GM21619 (cell line): ENCODE measurements around the gene ABCB1.

Experiments
- ATAC-seq: cut with Tn5 transposase; IDR thresholded peaks from one replicate; pipeline ENCODE4 v1.9.1; 2021; ENCODE audit not compliant: unreplicated experiment

Gene ABCB1

DNA sequence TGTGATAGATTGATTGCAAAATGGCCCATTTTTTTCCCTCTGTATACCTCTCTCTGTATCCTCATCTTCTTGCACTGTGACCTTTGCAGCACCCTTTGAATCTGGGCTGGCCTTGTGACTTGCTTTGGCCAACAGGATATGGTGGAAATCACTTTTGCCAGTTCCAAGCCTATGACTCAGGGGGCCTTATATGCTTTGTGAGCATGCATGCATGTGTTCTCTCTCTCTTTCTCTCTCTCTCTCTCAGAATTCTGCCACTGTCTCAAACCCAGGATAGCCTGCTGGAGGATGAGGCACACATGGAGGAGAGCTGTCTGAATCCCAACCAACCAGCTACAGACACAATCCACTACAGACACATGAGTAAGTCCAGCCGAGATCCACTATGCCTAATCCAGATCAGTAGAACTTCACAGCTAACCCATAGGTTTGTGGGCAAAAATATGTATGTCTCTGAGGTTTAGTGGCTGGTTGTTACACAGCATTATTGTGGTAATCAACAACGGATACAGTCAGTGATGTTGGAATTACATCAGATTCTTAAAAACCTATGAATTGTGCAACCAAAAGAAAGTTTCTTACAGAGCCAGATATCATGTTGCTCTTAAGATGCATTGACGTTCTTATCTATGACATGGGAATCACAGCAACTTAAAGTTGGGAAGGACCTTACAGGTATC is 83.4 kb downstream of the ABCB1 start:
- ATAC-seq = no peak

DNA sequence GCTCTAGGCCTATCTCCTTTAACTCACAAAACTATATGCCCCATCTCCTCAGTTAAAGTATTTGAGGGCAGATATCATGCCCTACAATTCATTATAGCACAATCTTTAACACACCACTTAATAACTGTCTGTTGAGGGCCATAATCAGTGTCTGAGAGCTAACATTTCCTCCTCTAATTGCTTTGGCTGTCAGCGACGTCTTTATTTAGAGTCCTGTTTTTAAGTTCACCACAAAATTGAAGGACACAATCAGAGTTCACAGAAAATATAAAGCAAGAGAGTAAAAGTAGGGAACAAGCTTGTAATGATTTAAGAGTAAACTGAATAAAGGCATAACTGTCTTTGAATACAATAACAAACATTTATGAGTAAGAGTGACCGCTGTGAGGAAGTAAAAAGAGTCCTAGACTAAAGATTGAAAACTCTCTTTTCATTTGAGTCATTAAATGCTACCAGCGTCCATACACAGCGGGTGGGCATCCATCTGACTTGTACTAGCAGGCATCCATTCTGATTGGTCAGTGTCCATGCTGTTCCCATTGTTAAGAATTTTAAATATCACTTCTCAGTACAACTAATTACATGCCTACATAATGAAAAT is 86.8 kb downstream of the ABCB1 start:
- no peak for ATAC-seq

DNA sequence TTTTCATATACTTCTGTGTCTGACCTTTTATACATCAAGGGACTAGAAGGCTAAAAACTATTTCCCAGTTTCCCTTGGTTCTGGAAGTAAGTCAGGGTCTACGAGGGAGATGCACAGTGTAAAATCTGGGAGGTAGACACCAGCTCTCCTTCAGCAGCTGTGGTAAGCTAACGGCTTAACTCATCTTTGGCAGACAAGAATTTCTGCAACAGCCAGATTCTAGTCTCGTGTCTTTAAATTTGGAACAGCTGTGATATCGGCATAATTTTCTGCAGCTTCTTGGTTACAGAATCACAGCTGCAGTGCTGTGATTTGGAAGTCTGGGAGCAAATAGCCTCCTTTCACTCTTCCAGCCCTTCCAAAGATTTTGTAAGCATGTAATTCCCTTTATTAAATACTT is 87.8 kb downstream of the ABCB1 start:
- ATAC-seq = no peak

DNA sequence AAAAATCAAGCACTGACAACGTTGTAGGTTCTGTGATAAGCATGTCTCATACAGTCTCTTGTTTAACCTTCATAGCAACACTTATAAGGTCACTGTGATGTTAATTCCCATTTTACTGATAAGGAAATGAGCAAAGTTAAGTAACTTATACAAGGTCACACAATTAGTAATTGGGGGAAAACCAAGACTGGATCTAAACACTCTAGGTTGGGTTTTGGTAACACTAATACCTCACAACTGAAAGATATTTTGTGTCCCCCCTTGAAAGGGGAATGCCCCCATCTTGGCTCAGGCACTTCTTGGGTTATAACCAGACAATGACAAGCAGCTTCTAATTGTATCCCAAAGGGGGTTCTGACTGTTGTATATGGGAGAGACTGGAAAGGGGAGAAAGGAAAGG is 89.2 kb downstream of the ABCB1 start:
- no peak for ATAC-seq

DNA sequence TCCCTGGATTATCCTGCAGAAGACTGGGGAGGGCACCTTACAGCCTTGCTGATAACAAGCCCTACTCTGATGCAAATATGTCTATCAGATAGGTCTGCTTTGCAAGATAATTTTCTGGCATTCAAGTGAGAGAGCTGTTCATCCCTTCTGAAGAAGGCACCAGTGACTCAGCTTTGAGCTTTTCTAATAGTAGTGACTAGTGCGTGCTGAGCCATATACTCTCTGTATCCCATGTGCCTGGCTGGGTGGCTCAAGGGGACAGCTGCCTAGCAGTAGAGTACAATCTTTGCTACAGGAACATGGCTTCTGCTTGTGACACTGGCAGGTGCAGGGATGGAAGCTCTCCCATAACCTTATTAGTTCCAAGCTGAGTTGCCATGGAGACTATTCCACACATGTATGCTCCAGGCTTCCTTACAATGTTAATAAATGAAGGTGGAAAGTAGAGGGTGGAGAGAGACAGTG is 90.2 kb downstream of the ABCB1 start:
- no peak for ATAC-seq

DNA sequence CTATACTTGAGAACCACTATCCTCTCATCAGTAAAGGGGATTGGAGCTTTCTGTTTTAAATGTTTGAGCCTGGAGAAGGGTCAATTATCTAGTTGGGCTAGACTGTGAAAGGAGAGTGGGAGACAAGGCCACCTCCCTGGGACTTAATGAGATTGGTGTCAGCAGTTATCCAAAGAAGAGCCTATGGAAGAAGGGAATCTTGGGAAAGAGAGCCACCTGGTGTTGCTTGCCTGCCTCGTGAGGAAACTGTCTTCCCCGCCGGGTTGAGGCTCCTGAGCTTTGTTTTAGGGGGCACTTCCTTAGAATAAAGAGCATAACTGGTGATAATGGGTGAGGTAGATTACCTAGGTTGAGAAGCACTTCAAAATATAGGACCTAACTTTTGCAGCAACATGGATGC is 93.2 kb downstream of the ABCB1 start:
- no peak for ATAC-seq

DNA sequence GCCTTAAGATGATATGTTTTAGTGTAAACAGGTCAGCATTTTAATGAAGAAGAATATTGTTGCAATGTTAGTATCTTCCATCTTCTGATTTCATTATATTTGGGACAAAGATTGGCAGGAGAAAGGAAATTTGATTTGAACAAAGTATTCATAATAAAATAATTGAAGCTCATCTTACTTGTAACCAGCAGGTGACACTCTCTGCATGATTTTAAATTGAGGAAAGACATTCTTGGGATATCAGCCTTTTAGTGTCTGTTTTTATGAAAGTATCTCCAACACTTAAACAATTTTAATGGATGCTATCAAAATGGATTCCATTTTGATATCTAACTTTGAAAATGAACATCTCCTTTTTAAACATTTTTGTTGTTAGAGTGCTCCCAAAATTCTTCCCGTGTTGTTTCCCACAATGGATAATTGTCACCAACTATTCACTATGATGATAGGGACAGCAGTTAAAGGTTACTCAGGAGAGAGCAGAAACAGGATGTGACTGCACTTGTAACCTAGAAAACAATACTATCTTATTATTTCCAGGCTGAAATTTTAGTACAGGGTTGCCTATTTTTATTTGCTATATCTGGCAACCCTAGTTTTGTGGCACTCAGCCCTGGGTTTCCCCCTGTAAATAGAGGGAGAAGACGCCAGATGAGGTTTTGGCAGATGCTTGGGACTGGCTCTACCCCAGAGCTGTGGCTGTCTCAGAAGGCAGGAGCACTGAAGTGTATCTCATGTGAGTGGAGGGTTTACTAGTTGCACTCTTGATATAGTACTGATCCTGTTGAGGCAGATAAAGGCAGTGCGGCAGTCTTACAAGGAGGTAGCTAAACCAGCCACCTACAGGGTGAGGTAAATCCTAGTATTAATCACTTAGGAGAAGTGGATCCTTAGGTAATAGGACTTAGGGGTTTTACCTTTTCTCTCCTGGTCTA is 94.2 kb downstream of the ABCB1 start:
- ATAC-seq = no peak

DNA sequence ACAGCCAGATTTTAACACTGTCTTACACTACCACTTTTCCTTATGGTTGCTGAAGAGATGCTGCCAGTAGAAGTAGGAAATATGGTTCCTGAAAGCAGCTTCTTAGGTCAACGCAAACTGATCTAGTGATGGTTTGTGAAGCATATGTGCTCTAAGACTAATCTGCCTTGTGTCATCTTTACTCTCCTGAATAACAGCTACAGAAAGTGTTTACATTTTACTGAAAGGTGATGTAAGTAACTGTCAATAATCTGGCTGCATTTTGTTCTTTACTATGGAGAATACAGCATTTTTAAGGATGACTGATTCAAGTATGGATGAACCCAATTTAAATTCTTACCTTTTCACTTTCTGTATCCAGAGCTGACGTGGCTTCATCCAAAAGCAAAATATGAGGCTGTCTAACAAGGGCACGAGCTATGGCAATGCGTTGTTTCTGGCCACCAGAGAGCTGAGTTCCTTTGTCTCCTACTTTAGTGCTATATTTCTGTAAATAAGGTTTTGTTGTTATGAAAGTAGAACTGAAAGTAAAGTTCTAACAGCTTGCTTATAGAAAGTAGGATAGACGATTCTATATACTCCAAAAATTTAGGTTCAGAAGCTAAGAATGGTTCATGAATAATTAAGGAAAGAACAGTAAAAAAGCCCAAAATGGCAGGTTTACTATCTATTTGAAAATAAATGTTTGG is 95.0 kb downstream of the ABCB1 start:
- peak; percentile 45 for ATAC-seq

DNA sequence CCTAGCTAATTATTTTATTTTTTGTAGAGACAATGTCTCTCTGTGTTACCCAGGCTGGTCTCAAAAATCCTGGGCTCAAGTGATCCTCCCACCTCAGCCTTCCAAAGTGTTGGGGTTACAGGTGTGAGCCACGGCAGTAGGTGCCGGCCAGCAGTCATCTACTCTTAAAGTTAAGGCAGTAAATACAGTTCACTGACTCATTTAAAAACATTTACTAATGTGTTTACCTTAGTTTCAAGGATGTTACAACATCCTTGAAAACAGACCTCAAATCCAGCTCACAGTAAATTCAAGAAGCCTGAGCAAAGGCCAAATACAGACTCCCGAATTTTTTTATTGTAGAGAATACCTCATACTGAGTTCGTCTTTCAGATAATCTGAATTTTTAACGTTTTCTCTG is 95.6 kb downstream of the ABCB1 start:
- ATAC-seq = no peak

DNA sequence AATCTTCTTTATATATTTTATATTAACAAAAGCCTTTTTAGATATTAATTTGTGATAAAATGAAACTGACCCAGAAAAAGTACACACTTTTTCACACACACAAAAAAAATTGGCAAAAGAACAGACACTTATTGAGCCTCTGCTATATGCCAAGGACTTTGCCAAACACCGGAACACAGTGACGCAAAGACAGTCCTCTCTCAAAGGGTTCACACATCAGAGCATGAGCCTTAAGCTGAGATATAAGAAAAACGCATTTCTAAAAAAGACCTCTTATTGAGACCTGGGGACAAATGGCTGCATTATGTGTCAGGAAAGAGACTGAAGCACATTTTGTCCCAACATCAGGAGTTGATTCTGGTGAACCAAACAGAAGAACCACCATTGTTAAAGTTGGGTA is 101.2 kb downstream of the ABCB1 start:
- ATAC-seq = no peak

DNA sequence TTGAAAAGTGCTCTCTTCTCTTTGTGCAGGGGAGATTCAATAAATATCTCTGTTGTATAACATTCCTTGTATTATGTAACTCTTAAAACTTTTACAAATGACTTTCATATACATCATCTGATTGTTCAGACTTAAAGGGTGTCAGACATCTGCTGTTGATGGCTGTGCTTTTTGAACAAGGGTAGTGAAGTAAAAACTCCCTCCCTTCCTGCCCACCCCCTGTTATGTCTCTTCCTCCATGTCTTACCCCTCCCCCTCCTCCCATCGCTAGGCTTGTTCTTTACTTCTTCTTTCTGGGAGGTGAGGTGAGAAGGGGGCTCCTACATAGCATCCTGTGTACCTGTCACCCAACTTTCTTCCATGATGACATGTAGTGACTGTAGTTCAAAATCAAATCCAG is 101.8 kb downstream of the ABCB1 start:
- no peak for ATAC-seq

DNA sequence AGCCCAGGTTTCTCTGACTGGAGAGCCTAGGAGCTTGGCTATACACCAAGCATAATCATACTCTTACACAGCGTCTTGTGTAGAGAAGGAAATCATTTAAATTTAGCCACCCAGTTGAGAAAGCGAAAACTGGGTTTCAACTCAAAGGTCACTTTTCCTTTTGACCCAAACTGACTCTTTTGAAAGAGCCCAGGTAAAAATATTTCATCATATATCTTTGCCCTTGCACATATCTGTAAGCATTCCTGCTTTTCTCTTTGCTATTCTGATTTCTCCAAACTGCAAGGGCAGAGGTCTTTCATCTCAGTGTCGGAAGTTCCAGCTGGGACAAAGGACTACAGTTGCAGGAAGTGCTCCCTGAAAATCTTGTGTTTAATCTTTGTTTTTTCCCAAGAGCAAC is 103.2 kb downstream of the ABCB1 start:
- no peak for ATAC-seq

DNA sequence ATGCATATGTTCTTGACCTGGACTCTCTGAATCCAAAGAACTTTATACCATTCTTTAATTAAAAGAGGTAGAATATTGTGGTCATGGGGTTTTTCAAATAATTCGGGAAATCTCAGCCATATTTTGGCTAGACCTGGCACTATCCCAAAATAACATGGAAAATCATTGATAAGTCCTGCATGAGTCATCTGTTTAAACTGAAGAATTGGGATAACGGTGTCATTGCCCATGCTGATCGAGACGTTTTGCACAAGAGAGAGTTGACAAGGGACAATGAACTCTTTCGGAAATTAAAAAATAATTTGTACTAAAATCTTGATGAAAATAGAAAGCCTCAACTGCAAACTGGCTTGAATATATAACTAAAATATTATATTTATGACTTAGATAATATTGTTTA is 105.3 kb downstream of the ABCB1 start:
- no peak for ATAC-seq

DNA sequence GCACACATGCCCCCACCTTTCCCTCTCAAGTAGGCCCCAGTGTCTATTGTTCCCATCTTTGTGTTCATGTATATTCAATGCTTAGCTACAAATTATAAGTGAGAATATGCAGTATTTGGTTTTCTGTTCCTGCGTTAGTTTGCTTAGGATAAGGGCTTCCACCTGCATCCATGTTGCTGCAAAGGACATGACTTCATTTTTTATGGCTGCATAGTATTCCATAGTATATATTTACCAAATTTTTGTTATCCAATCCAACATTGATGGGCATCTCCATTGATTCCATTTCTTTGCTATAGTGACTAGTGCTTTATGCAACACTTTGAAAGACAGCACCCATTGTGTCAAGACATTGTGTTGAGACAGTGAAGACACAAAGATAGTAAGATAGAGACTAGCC is 106.2 kb downstream of the ABCB1 start:
- no peak for ATAC-seq

DNA sequence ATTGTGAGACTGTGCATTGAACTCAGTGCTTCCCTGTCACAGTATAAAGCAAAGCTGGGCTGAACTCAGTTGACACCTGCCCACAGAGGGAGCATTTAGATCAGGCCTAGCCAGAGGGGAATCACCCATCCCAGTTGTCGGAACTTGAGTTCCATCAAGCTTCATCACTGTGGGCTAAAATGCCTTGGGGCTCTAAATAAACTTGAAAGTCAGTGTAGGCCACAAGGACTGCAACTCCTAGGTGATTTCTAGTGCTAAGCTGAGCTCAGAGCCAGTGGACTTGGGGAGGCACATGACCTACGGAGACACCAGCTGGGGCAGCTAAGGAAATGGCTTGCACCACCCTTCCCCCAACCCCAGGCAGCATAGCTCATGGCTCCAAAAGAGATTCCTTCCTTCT is 117.6 kb downstream of the ABCB1 start:
- no peak for ATAC-seq

DNA sequence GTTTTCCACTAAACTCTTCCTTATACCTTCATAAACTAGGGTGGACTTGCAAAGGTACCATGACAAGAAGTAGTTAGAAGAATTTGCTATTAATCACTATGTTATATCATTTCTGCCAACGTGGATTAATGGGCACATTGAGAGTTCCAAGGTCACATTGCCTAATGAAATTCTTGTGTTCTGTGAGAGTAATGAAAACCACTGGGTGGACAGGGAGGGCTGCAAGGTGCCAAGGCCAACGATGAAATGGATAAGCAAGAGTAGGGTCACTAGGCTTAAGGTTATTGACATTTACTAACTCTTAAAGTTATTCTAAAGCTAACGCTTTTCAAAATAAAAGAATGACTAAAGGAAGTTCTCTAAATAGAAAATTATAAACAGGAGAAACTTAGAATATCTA is 118.6 kb downstream of the ABCB1 start:
- no peak for ATAC-seq

DNA sequence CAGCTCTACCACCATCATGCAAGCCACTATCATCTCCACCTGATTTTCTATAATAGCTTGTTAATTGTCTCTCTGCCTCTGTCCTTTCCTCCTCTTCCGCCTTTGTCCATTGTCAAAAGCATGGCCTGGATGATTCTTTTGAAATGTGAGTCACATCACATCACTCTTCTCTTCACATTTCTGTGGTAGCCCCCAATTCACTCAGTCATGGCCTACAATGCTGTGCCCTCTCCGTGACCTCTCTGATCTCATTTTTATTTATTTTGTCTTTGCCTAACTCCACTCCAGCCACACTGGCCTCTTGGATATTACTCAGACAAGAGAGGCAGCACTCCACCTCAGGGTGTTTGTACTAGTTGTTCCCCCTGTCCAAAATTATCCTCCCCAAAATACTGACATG is 120.3 kb downstream of the ABCB1 start:
- no peak for ATAC-seq

DNA sequence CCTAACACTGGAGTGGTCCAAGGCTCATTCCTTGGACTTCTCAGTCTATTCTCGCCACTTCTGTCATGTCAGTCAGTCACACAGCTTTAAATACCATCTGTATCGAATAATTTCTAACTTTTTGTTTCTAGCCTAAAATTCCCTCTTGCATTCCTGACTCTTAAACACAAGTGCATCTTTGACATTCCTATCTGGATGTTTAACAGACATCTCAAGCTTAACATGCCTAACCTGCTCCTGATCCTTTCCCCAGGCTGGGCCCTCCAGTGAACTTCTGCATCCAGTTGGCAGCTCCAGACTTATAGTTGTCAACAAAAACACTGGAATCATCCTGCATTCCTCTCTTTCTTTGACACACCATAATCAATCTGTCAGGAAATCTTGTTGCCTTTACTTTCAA is 120.7 kb downstream of the ABCB1 start:
- no peak for ATAC-seq

DNA sequence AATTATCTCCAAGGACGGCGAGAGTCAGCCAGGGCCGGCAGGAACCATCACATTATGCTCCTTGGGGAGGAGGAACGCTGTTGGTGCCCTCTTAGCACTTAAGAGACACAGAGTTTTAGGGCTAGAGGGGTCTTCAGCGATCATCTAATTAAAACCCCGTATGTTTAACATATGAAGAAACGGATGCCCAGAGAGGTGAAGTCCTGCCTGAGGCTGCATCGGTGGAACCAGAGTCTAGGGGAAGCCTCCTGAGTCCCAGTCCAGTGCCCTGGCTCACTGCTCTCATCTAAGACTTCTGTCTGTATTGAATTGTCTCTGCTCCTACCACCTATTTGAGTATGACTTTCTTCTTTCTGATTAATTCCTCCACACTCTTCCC is 124.5 kb downstream of the ABCB1 start:
- no peak for ATAC-seq

DNA sequence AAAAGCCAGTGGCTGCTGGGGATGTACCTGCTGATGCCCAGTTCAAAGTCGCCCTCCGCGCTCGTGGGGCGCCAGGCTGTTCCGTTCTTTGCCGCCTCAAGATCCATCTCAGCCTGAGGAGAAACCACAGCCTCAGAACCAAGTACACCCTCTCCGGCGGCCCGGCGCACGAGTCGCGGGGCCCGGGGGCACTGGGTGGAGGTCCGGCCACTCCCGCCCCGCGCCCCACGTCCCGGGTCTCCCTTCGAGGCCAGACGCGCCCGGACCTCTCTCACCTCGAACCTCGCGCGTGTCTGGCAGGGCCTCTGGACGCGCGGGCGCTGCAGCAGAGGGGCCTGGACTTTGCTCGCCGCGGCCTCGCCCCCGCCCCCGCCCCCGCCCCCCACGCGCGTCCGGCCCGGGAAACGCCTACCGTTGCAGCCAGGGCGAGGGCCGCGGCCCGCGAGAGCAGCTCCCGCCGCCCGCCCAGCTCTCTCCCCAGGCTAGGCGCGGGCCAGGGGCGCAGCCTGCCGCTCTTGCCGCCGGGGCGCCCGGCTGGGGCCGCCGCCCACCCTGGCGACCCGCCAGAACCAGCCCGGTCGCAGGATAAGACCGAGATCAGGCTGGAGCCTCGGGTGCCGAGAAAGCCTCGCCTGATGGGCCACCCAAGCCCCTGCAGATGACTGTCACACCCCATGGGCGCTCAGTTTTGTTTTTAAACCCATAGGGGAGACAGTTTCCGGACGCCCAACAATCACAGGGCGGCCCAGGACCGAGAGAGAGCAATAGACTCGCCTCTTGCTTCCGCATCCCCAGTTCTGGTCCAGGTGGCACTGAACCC is 125.1 kb downstream of the ABCB1 start, which contains the start of gene ABCB4:
ABCB4 (minus strand) TSS at position 322 of the 820 bp plus-strand sequence; CDS start at position 107, 215 bp downstream.
- peak; percentile 23 for ATAC-seq
